C4-2B (cell line): ENCODE measurements around the gene ALKBH3.
A peak's percentile ranks its signal among the peaks of the same experiment; 100 is the strongest.

Experiments used
- H3K27ac ChIP-seq: fragments of 450-650 bp; 2 replicates; pipeline ENCODE4 v1.5.1; 2017
- ZFX ChIP-seq: fragments of 450-650 bp; IDR thresholded peaks from 2 replicates; pipeline ENCODE4 v1.6.1; 2017
- TF ChIP-seq, protein P1 (sequence below): fragments of 450-650 bp; conservative IDR thresholded peaks from 2 replicates; pipeline ENCODE4 v1.5.1; 2017; ENCODE audit warnings: mild to moderate bottlenecking

ALKBH3 gene

GRCh38 chr11:43842021-43842420 lies 38.6 kb upstream of the ALKBH3 start:
- no peak overlapping the region for H3K27ac ChIP-seq
- TF ChIP-seq ZFX: no peak
- TF ChIP-seq, protein P1, sequence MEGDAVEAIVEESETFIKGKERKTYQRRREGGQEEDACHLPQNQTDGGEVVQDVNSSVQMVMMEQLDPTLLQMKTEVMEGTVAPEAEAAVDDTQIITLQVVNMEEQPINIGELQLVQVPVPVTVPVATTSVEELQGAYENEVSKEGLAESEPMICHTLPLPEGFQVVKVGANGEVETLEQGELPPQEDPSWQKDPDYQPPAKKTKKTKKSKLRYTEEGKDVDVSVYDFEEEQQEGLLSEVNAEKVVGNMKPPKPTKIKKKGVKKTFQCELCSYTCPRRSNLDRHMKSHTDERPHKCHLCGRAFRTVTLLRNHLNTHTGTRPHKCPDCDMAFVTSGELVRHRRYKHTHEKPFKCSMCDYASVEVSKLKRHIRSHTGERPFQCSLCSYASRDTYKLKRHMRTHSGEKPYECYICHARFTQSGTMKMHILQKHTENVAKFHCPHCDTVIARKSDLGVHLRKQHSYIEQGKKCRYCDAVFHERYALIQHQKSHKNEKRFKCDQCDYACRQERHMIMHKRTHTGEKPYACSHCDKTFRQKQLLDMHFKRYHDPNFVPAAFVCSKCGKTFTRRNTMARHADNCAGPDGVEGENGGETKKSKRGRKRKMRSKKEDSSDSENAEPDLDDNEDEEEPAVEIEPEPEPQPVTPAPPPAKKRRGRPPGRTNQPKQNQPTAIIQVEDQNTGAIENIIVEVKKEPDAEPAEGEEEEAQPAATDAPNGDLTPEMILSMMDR: no peak

GRCh38 chr11:43845816-43846215 lies 34.8 kb upstream of the ALKBH3 start:
- TF ChIP-seq, protein P1: no peak
- TF ChIP-seq ZFX: no peak
- no peak overlapping the region for H3K27ac ChIP-seq

DNA sequence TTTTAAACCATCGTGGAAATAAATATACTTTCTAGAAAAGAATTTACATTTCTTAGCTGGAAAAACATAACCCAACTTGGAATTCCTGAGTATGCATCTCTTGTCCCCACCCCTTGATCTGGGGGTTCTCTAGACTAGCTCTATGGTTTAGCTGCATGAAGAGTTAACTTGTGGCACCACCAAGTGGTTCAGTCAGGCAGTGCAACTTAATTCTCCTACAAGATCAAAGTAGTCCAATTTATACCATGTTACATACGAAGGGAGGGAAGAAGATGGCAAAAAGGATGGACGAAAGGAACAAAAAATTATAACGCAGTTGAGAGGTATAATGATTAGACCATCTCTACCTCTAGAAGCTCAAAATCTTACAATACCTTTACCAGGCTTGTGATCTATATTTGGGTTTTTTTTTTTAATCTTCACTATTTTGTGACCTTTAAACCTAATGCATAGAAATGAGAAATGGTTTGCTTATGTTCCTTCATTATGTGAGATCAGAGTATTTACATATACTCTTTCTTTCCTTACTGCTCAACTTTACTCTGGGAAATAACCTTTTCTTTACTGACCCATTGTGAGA lies 28.5 kb upstream of the ALKBH3 start:
- TF ChIP-seq ZFX: no peak
- TF ChIP-seq, protein P1: peak; percentile 89
- no peak overlapping the region for H3K27ac ChIP-seq

DNA sequence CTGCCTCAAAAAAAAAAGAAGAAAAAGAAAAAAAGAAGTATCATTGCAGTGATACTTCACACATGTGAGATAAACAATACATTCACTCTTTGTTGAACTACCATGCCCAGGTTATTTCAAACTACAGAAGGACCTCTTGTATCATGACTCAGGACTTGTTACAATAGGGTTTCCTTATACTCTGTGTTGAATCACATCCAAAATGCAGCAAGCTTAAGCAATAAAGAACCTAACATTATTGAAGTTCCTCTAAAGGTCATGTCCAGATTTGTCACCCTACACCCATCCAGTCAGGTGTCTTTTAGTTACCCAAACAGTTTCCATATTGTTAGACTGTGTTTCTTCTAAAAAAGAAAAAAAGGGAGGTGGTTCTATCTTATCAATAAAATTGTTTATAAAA lies 26.9 kb upstream of the ALKBH3 start:
- TF ChIP-seq, protein P1: no peak
- no peak for TF ChIP-seq ZFX
- no peak overlapping the region for H3K27ac ChIP-seq

- H3K27ac ChIP-seq: no peak overlapping the region
- no peak for TF ChIP-seq ZFX
- TF ChIP-seq, protein P1: no peak
These were observed 23.6 kb upstream of the ALKBH3 start for GRCh38 chr11:43856993-43857392.

- H3K27ac ChIP-seq: no peak overlapping the region
- TF ChIP-seq ZFX: no peak
- TF ChIP-seq, protein P1: no peak
These were observed 19.5 kb upstream of the ALKBH3 start for GRCh38 chr11:43861141-43861540.

DNA sequence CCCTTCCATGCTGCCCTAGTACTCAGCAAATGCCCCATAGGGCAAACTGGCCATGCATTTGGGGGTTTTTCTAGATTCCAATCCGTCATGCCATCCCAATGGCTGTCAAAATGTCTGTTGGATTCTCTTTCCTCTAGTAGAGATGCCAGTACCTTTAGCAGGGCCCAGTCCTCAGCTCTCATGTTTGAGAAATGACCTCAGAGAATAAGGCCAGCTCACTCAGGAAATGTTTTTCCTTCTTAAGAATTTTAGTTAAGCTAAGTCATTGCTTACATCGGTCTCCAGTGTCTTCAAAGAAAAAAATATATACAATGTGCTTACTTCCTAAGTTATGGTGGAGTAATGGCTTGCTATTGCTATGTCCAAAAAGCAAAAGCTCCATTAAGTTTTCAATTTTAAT lies 14.1 kb upstream of the ALKBH3 start:
- H3K27ac ChIP-seq: no peak overlapping the region
- no peak for TF ChIP-seq ZFX
- TF ChIP-seq, protein P1: no peak
